GM23248 (cell line): ENCODE data around the gene TAF4.

Source experiments
- EZH2 ChIP-seq: fragments of 200-600 bp; sonication (generic); IDR thresholded peaks from 2 replicates; pipeline ENCODE4 v1.6.1; 2018; ENCODE audit warnings: antibody characterized with exemption, mild to moderate bottlenecking; ENCODE audit not compliant: insufficient read depth, poor library complexity, severe bottlenecking
- EZH2phosphoT487 ChIP-seq: fragments of 200-600 bp; sonication (generic); IDR thresholded peaks from 2 replicates; pipeline ENCODE4 v1.6.1; 2018; ENCODE audit warnings: antibody characterized with exemption, moderate library complexity, mild to moderate bottlenecking, low read depth; ENCODE audit not compliant: insufficient read depth

- TF ChIP-seq EZH2, result no peak
- no peak for TF ChIP-seq EZH2phosphoT487
Observed at GRCh38 chr20:62009869-62010445, 55.7 kb downstream of the TAF4 start.
